ENCODE results near the gene AGAP1. TPM values are rescaled to one million over a fixed set of nuclear protein-coding genes. Genes with fewer than 3 reads are reported as not detected.

AGAP1 gene
- total and polyA plus RNA-seq, 8 donors, result 5.0 to 27.6 (median 17.4) TPM

GRCh38 chr2:235598532-235599531, 105.0 kb downstream of the AGAP1 start:
- no peak for TF ChIP-seq CTCF (IDR thresholded peaks at IDR 0.05)
- no peaks in the 10 kb centered on the region for H3K9me3 ChIP-seq
- no peaks in the 10 kb centered on the region for H3K27me3 ChIP-seq
- DNase-seq (no peak), FAIRE-seq (no peak), ATAC-seq (no peak)
- no peak overlapping the region for H3K4me3 ChIP-seq
- intact Hi-C loops (cut with DNase I), result loop anchor here in 2 of 3 donors (5.0 to 10.0 kb wide), 2 partner anchors 148 to 464 kb away; no protein-coding TSS in a partner anchor
- 77 to 83% methylated on average over 20 of the region's 20 CpGs for WGBS, 2 donors
- no peaks in the 10 kb centered on the region for H3K4me1 ChIP-seq
- H3K36me3 ChIP-seq, result no peaks in the 10 kb centered on the region
- H3K27ac ChIP-seq, result no peak overlapping the region

DNA sequence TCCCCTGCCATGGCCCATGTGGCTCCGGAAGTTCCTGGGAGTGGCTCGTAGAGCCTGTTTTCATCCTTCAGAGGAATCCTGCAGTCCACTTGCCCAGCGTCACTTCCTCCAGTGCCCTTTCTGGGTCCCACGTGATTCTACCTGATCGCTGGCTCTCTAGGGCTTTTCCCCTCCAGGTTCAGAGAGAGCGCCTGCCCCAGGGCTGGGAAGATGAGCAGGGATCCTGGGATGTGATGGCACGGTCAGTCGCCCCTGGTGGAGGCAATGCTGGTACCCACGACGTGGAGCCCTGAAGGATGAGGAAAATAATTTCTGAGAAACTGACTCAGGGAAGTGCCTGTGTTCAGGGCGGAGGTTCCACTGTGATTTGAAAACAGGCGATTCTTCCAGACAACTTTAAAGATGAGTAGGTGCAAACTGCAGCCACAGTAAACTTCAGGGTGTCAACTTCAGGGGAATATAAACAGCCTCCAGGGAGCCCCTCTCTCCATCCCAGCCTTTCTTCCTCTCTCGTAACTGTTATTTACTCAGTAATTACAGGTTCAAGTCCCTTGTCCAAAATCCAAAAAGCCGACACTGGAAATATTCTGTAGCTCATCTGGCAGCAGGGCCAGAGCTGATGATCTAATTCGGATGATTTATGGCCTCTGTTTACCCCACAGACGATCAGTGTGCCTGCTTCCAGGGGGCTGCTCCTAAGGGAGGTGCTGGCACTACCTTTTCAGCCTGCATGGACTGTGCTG, 105.9 kb downstream of the AGAP1 start:
- no peak for TF ChIP-seq CTCF (IDR thresholded peaks at IDR 0.05)
- Histone ChIP-seq H3K27me3 (no peaks in the 10 kb centered on the region), H3K9me3 (no peaks in the 10 kb centered on the region), H3K36me3 (no peaks in the 10 kb centered on the region), H3K4me3 (no peak overlapping the region), H3K27ac (no peak overlapping the region), H3K4me1 (no peaks in the 10 kb centered on the region)
- DNase-seq, result no peak
- no peak for ATAC-seq
- no peak for FAIRE-seq
- 82 to 83% methylated on average over 16 of the region's 16 CpGs for WGBS, 2 donors
- intact Hi-C loops (cut with DNase I), result loop anchor here in 2 of 3 donors (5.0 to 10.0 kb wide), 2 partner anchors 148 to 465 kb away; no protein-coding TSS in a partner anchor

GRCh38 chr2:235600406-235600805, 106.6 kb downstream of the AGAP1 start:
- Histone ChIP-seq H3K36me3 (no peaks in the 10 kb centered on the region), H3K27me3 (no peaks in the 10 kb centered on the region), H3K27ac (no peak overlapping the region), H3K9me3 (no peaks in the 10 kb centered on the region), H3K4me1 (no peaks in the 10 kb centered on the region), H3K4me3 (no peak overlapping the region)
- no peak for ATAC-seq
- no peak for DNase-seq
- TF ChIP-seq CTCF (IDR thresholded peaks at IDR 0.05), result no peak
- 75 to 83% methylated on average over 4 of the region's 4 CpGs for WGBS, 2 donors
- intact Hi-C loops (cut with DNase I), result no loop called here
- no peak for FAIRE-seq

GRCh38 chr2:235600926-235601325, 107.1 kb downstream of the AGAP1 start:
- Histone ChIP-seq H3K27me3 (no peaks in the 10 kb centered on the region), H3K36me3 (no peaks in the 10 kb centered on the region), H3K4me1 (no peaks in the 10 kb centered on the region), H3K4me3 (no peak overlapping the region), H3K27ac (no peak overlapping the region), H3K9me3 (no peaks in the 10 kb centered on the region)
- DNase-seq (no peak), ATAC-seq (no peak), FAIRE-seq (no peak)
- WGBS, 2 donors, result 54 to 58% methylated on average over 5 of the region's 5 CpGs
- TF ChIP-seq CTCF (IDR thresholded peaks at IDR 0.05), result no peak
- intact Hi-C loops (cut with DNase I), result no loop called here
